CD4-positive, alpha-beta T cell treated with Interleukin-17A for 1 hour (primary cell): ENCODE data around the gene CYREN.
"Not testable (repeated sequence)": the region's sequence is repeated elsewhere in the genome, so short reads cannot be mapped to it uniquely, and the experiment has no call there.

ENCODE experiments used
- DNase-seq: peaks from one replicate; pipeline ENCODE4 v3.0.0-alpha.2; 2020

CYREN gene

DNA sequence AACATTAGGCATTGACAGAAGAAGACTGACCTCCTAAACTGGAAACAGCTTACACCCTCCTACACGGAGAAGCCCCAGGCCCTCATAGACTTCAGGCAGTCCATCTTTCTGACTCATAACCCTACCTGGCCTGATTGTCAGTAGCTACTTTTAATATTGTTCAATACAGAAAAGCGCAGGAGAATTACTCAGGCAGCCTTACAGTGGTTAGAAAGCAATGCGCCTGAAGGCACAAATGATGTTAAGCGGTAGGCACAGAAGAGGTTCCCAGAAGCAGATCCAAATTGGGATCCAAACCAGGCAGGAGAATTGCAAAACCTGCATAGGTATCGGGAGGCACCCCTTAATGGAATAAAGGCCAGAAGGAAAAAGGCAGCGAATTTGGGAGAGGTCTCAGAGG lies 5.4 kb upstream of the CYREN start:
- no peak for DNase-seq

DNA sequence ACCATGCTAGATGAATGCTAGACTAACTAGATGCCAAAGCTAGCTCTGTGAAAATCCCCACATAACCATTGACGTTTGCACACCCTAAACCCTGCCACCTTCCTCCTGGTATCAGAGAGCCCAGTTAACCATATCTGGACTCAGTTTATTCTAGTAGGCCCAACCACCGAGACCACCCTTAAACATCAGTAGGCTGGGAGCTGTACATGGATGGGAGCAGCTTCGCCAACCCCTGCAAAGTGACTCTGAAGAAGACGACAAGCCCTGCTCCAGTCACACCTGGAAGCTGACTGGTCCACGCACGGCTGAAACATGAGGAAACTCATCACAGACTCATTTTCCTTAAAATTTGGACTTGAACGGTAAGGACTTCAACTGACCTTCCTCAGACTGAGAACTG lies 4.4 kb upstream of the CYREN start:
- no peak for DNase-seq

- DNase-seq: not testable (repeated sequence)
These were observed 3.4 kb upstream of the CYREN start for GRCh38 chr7:135173916-135174315.

- DNase-seq: not testable (repeated sequence)
These were observed 1.2 kb upstream of the CYREN start for GRCh38 chr7:135171581-135172291.

GRCh38 chr7:135170998-135171481 lies 533 bp upstream of the CYREN start:
- not testable (repeated sequence) for DNase-seq

- no peak for DNase-seq
These were observed 588 bp downstream of the CYREN start for GRCh38 chr7:135169964-135170273.

- peak; percentile 71 for DNase-seq
These were observed 1.2 kb downstream of the CYREN start for GRCh38 chr7:135169141-135169963.

DNA sequence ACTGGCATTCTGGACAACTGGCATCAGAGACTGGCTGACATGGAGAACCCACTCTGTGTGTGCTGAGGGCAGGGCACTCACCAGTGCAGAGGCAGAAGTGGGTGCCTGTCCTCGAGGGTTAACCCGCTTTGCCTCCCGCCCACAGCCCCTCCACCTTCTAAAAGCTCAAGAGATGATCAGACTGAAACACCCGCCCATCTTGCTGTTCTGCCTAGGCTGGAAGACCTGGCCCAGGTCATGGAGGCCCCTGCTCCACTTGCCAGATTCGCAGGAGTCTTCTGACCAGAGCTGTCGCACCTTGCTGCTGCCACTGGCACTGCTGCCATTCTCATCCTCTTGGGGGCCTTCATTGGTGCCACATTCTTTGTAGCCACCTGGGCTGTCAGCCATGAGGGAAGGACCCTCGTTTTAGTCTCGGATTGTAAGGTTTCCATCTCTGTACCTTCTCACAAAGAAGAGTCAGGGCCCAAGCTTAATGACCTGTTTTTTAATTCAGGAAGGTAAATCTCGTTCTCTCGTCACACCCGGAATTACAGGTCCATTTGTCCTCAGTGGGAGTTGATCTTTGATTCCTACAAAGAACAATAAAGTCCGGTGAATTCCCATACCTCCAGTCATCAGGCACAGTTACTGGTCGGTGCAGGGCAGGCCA lies 1.9 kb downstream of the CYREN start:
- no peak for DNase-seq

DNA sequence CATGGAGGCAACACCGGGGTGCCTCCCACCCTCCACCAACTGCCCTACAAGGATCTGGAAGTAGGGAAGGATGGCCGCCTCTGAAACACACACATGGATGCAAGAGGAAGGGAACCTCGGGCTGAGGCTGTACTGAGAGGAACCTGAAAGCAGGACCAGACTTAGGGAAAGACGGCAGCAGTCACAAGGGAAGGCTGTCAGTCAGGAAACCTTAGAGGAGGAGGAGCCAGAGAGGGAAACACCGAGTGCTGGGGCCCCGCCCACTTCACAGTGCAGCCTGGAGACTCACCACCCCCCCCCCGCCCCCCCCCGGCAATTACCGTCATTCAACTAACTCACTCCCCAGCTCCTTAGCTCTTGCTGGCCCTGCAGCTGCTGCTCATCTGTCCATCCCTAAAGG lies 2.5 kb downstream of the CYREN start:
- peak; percentile 52 for DNase-seq

- no peak for DNase-seq
These were observed 3.1 kb downstream of the CYREN start for GRCh38 chr7:135167365-135167917.

DNA sequence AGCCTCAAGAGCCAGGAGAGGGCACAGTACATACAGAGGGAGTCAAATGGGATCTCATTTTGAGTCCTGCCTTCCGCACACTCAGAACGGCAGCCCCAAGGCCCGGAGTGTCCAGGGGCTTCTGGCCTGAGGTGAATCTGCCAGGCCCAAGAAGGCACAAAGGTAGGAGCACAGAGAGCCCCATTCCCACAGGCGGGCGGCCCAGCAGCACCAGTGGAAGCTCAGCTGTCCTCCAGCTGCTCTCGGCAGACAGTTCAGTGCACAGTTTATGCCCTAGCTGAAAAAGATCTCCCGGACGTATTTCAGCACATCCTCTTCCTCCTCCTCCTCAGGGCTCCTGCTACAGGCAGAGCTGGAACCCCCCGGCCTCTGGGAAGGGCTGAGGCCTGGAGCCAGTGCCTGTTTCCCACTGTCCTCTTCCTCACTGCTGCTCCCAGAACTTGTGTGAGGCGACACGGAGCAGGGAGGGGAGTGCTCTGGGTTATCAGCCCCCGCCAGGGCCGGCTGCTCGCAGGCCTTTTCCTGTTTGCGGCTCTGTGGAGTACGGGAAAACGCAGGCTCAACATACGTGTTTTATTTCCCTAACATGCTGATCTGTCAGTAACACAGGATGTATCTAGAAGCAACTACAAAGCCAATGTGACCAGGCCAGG lies 4.0 kb downstream of the CYREN start:
- no peak for DNase-seq

DNA sequence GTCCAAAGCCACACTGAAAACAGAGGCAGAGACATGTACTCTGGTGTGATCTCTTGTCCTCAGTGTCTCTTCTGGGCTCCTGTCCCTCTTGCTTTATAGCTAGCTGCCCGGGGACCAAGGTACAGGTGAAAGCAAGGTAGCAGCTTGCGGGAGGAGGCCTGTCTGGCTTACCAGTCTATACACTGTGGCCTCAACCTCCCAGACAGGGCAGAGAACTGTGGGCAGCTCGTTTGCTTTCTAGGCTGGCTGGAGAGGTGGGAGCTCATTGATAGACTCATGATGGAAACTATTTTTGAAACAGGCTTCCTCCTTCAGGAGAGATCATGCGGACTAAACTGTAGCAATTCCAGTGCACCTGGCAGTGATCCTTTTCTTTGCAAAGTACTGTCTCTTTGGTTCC lies 4.6 kb downstream of the CYREN start:
- no peak for DNase-seq

- no peak for DNase-seq
These were observed 6.0 kb downstream of the CYREN start for GRCh38 chr7:135164357-135165061.

- DNase-seq: no peak
These were observed 8.0 kb downstream of the CYREN start for GRCh38 chr7:135162382-135163001.

DNA sequence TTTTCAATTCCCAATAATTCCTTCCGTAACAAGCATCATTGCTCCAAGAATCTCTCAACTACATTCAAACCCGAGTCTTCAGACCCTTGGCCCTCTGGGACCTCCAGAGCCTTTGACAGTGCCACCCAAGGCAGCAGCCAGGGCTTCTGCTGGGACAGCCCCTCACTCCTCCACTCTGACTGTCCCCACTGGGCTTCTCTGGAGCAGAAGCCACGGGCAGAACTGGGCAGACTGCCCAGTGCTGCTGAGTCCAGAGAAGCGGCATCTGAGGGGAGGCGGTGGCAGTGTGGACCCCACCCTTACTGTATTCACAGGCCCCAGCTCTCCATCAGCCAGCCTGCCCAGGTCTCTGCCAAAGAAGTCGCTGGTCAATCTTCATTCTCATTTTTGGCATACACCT lies 8.8 kb downstream of the CYREN start:
- no peak for DNase-seq

GRCh38 chr7:135160858-135161653 lies 9.5 kb downstream of the CYREN start:
- no peak for DNase-seq

DNA sequence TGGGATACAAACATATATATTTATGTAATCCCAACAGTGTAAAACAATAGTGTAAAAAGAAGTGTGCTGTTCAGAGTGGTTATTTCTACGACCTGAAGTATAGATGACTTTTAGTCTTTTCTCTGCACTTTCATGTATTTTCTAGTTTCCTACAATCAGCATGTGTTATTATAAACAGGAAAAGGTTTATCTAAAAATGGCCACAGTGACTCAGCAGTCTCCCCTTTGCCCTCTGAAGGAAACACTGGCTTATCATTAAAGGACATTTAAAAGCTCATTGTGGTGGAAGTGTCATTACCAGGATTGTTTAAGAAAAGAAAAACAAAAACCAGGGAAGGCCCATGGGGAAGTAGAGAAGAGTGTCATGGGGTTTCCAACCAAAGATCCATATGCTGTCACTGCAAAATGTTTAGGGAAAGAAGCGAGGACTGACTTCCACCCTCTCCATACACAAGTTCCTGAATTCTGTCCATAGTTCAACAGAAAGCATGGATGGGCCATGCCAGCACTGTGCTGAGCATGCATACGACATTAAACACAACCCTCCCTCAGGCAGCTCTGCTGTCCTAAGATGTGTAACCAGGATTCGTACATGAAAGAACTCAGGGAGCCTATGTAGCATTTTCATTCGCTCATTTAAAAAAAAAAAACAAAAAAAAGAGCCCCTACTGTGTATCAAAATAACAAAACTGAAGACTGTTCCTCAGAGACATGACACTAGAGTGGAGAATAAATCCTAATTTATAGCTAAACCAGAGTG lies 10.2 kb downstream of the CYREN start:
- no peak for DNase-seq

DNA sequence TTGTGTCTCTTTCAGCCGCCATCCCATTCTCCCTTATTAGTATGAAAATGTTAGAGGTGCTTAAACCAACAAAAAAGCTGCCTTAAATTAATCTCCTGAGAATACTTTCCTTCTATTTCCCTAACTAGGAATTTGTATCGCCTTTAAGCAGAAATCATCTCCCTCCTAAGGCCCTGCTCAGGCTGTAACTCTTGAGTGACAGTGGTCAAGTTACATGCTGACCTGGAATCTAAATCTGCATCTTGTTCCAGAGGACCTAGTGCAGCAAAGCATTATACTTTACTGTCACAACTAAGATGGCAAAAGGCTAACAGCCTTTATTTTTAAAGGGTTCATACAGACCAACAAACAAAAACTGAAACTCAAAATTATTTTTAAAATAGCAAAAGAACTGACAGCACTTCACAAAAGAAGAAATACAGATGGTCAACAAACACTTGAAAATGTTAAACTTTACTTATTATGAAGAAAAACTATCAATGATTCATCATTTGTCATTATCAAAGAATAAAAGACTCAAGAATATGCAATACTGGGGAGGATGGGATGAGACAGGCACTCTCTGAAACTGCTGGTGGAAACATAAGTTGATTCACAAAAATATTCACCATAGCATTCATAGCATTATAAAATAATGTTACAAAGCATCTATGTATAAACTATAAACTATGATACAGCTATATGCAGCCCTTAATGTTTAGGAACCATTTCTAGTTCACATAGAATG lies 11.0 kb downstream of the CYREN start:
- no peak for DNase-seq

DNA sequence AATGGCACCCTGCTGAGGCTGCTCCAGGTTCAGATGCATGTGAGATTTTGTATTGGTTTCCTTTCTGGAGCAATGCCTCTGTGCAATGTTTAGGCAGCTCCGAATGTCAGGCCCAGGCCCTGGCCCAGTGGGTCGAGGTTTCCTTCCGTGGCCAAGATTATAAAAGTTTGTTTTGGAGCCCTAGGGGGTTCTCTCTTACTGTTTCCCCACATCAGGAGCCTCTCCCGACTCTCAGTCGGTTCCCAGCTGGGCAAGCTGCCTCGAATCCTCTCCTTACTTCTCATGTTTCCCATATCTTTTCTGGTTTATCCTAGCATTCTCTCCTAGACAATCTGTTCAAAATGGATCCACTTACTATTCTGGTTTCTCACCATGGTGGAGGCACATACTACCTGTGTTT lies 11.6 kb downstream of the CYREN start:
- no peak for DNase-seq
